B cell (primary cell): ENCODE results near the gene ACAD8. TPM values are rescaled to one million over a fixed set of nuclear protein-coding genes. Genes with fewer than 3 reads are reported as not detected.

Experiments
- ATAC-seq: fragments of 200-7000 bp; cut with Tn5 transposase; one replicate; pipeline ENCODE4 v1.10.0; 2021; ENCODE audit warnings: low read depth, mild to moderate bottlenecking, moderate number of reproducible peaks, moderate library complexity
- CTCF ChIA-PET: fragments of 350-600 bp; sonication (Branson Sonifier 250); formaldehyde crosslinking; loops from one replicate; lab custom pipeline; 2021; ENCODE audit warnings: antibody characterized with exemption, inconsistent platforms; lab: Charles Lee
- POLR2A ChIA-PET: fragments of 350-600 bp; sonication (Branson Sonifier 250); formaldehyde crosslinking; loops from one replicate; lab custom pipeline; 2021; ENCODE audit warnings: antibody characterized with exemption; lab: Charles Lee
- DNase-seq: peaks from one replicate; pipeline ENCODE4 v3.0.0; 2013
- H2AFZ ChIP-seq: 2 replicates; pipeline ENCODE4 v1.6.1; 2012; ENCODE audit warnings: mild to moderate bottlenecking, low read depth, low read length; ENCODE audit not compliant: insufficient read depth, poor library complexity, severe bottlenecking
- H3K27ac ChIP-seq, 2 donors: 1 replicate in 1 of 2; 2 replicates in 1 of 2; pipeline ENCODE4 v1.5.1; 2012 to 2013; ENCODE audit warnings: low read length in 2 of 2, mild to moderate bottlenecking in 2 of 2, moderate library complexity in 1 of 2
- H3K27me3 ChIP-seq, 4 experiments: fragments of 200-600 bp in 1 of 4; sonication (generic) in 1 of 4; replicated peaks in 1 of 4; 1 replicate in 2 of 4; 2 replicates in 2 of 4; pipeline versions ENCODE4 v1.6.1 to v1.7.0; 2013 to 2016; ENCODE audit warnings: low read length in 3 of 4, mild to moderate bottlenecking in 2 of 4, mixed read lengths in 1 of 4, moderate library complexity in 1 of 4; ENCODE audit not compliant: insufficient read depth in 4 of 4, control insufficient read depth in 3 of 4; ENCODE audit errors: control extremely low read depth in 1 of 4
- H3K36me3 ChIP-seq, 2 experiments: replicated peaks in 1 of 2; 1 replicate in 1 of 2; 2 replicates in 1 of 2; pipeline versions ENCODE4 v1.6.1 to v1.7.1; 2013; ENCODE audit warnings: low read length in 1 of 2; ENCODE audit not compliant: insufficient read depth in 2 of 2, control insufficient read depth in 1 of 2; ENCODE audit errors: control extremely low read depth in 1 of 2, extremely low read depth in 1 of 2
- H3K4me1 ChIP-seq, 2 donors: fragments of 200-600 bp in 1 of 2; sonication (generic) in 1 of 2; 1 replicate in 1 of 2; 2 replicates in 1 of 2; pipeline versions ENCODE4 v1.5.1 to v1.6.1; 2013 to 2017; ENCODE audit warnings: low read length in 2 of 2; ENCODE audit not compliant: control insufficient read depth in 2 of 2, insufficient read depth in 2 of 2
- H3K4me2 ChIP-seq: replicated peaks from 2 replicates; pipeline ENCODE3; 2012; ENCODE audit warnings: mild to moderate bottlenecking, low read depth, low read length; ENCODE audit not compliant: poor library complexity, severe bottlenecking
- H3K4me3 ChIP-seq, 5 experiments: fragments of 200-600 bp in 1 of 5; sonication (generic) in 1 of 5; 1 replicate in 3 of 5; 2 replicates in 2 of 5; pipeline versions ENCODE4 v1.5.1 to v1.7.0; 2011 to 2016; ENCODE audit warnings: low read length in 4 of 5, mild to moderate bottlenecking in 4 of 5, low read depth in 2 of 5, control low read depth in 1 of 5, moderate library complexity in 1 of 5; ENCODE audit not compliant: insufficient read depth in 1 of 5; ENCODE audit errors: control extremely low read depth in 1 of 5, extremely low read depth in 1 of 5
- H3K79me2 ChIP-seq: fragments of 200-600 bp; sonication (generic); one replicate; pipeline ENCODE4 v1.6.0; 2016; ENCODE audit warnings: low read length; ENCODE audit not compliant: control insufficient read depth, insufficient read depth
- H3K9ac ChIP-seq: fragments of 200-600 bp; sonication (generic); 2 replicates; pipeline ENCODE4 v1.6.1; 2017; ENCODE audit warnings: mild to moderate bottlenecking, low read length, moderate library complexity
- H3K9me3 ChIP-seq, 3 donors: one replicate each; pipeline versions ENCODE4 v1.6.1 to v1.7.1; 2013; ENCODE audit warnings: low read length in 2 of 3; ENCODE audit not compliant: control insufficient read depth in 2 of 3, insufficient read depth in 1 of 3; ENCODE audit errors: control extremely low read depth in 1 of 3
- H4K20me1 ChIP-seq: 2 replicates; pipeline ENCODE4 v1.6.0; 2012; ENCODE audit warnings: mild to moderate bottlenecking, low read length; ENCODE audit not compliant: insufficient read depth, control insufficient read depth, poor library complexity, severe bottlenecking
- H3K27ac Mint-ChIP-seq: one replicate; pipeline ENCODE4 v1.8.0; 2021; ENCODE audit warnings: mixed read lengths
- H3K27me3 Mint-ChIP-seq: one replicate; pipeline ENCODE4 v1.8.0; 2021; ENCODE audit warnings: mixed read lengths
- H3K4me1 Mint-ChIP-seq: one replicate; pipeline ENCODE4 v1.8.0; 2021; ENCODE audit warnings: mixed read lengths
- H3K4me3 Mint-ChIP-seq: one replicate; pipeline ENCODE4 v1.8.0; 2021; ENCODE audit warnings: mixed read lengths
- H3K9me3 Mint-ChIP-seq: one replicate; pipeline ENCODE4 v1.8.0; 2022; ENCODE audit warnings: mixed read lengths; ENCODE audit not compliant: insufficient read depth
- EZH2 ChIP-seq: IDR thresholded peaks from 2 replicates; pipeline ENCODE4 v1.6.1; 2012; ENCODE audit warnings: borderline replicate concordance, low read depth, mild to moderate bottlenecking, moderate library complexity, low read length; ENCODE audit not compliant: insufficient read depth, poor library complexity, severe bottlenecking
- WGBS: methylation state at CpG from one replicate; pipeline ENCODE4 v1.1.5; 2013; ENCODE audit warnings: missing lambda C conversion rate; ENCODE audit not compliant: insufficient coverage; 5-methylcytosine and 5-hydroxymethylcytosine counted together
- intact Hi-C: fragments of 100-400 bp; cut with micrococcal nuclease; formaldehyde crosslinking; loops from one replicate; pipeline ENCODE4 v1.10.0; 2022
- polyA plus RNA-seq: library from polyadenylated mRNA; depleted of rRNA; stranded (reverse); fragments of >200 nt; gene quantifications from 2 replicates; pipeline ENCODE4 v1.2.3, GENCODE V29; 2012
- total RNA-seq, 2 donors: library from RNA; stranded (reverse); fragments of 120-200 nt in 1 of 2; gene quantifications; 1 replicate in 1 of 2; 2 replicates in 1 of 2; pipeline versions ENCODE4 v1.2.3 to v1.2.4, GENCODE V29; 2013 to 2022
- TF ChIP-seq, protein P1 (sequence below): fragments of 200-600 bp; IDR thresholded peaks from one replicate; pipeline ENCODE4 v1.8.0; 2022; ENCODE audit warnings: antibody characterized with exemption, mild to moderate bottlenecking

The ACAD8 gene
- total and polyA plus RNA-seq, 2 donors (not counting 1 experiment from before 2014, with no cell fraction given), result 26.5 to 33.6 TPM

DNA sequence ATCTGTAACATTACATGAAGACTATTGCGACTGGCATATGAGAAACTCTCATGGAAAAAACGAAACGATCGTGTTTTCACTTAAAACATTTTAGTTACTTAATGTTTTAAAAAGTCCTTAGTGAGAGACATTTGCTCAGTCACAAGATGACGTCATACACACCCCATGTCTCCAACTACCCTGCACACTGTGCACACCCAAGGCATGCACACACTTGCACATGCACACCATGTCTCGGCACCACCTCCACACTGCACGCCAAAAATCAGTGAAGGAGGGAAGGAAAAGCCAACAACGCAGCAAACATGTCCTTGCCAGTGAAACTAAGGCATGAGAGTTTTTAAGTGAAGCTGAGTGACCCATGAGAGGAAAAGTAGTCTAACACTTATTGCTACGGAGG lies 47.6 kb upstream of the ACAD8 start:
- ATAC-seq (no peak), DNase-seq (no peak)
- H3K27me3 Mint-ChIP-seq, result no peaks in the 10 kb centered on the region
- no peaks in the 10 kb centered on the region for H3K4me1 ChIP-seq
- H4K20me1 ChIP-seq, result no peaks in the 10 kb centered on the region
- no peak overlapping the region for H3K27ac ChIP-seq
- no peaks in the 10 kb centered on the region for H3K4me1 Mint-ChIP-seq
- TF ChIP-seq EZH2, result no peak
- TF ChIP-seq, protein P1, sequence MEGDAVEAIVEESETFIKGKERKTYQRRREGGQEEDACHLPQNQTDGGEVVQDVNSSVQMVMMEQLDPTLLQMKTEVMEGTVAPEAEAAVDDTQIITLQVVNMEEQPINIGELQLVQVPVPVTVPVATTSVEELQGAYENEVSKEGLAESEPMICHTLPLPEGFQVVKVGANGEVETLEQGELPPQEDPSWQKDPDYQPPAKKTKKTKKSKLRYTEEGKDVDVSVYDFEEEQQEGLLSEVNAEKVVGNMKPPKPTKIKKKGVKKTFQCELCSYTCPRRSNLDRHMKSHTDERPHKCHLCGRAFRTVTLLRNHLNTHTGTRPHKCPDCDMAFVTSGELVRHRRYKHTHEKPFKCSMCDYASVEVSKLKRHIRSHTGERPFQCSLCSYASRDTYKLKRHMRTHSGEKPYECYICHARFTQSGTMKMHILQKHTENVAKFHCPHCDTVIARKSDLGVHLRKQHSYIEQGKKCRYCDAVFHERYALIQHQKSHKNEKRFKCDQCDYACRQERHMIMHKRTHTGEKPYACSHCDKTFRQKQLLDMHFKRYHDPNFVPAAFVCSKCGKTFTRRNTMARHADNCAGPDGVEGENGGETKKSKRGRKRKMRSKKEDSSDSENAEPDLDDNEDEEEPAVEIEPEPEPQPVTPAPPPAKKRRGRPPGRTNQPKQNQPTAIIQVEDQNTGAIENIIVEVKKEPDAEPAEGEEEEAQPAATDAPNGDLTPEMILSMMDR, result no peak
- no peak overlapping the region for H3K4me2 ChIP-seq
- CTCF ChIA-PET, result interaction anchor here (0.7 to 7.9 kb wide), 3 partner anchors 37 to 156 kb away, joined by 3 to 131 read pairs (median 3); no protein-coding TSS in a partner anchor
- H3K9ac ChIP-seq, result no peak overlapping the region
- no peak overlapping the region for H3K4me3 ChIP-seq
- H3K36me3 ChIP-seq, result peaks cover 4 to 56% of the 10 kb centered on the region in 2 experiments
- H3K9me3 Mint-ChIP-seq, result no peaks in the 10 kb centered on the region
- no peaks in the 10 kb centered on the region for H3K9me3 ChIP-seq
- peaks cover 1% of the 10 kb centered on the region for H3K79me2 ChIP-seq
- H3K27me3 ChIP-seq, result no peaks in the 10 kb centered on the region
- H3K4me3 Mint-ChIP-seq, result no peak overlapping the region
- POLR2A ChIA-PET, result no interaction called here
- no peak overlapping the region for H3K27ac Mint-ChIP-seq
- no peak overlapping the region for H2AFZ ChIP-seq
- WGBS, result 100% methylated on average over 3 of the region's 9 CpGs
- intact Hi-C loops, result loop anchor here (2.0 kb wide), 2 partner anchors 19 to 47 kb away; partner anchors contain the start of genes ACAD8, THYN1 and VPS26B

DNA sequence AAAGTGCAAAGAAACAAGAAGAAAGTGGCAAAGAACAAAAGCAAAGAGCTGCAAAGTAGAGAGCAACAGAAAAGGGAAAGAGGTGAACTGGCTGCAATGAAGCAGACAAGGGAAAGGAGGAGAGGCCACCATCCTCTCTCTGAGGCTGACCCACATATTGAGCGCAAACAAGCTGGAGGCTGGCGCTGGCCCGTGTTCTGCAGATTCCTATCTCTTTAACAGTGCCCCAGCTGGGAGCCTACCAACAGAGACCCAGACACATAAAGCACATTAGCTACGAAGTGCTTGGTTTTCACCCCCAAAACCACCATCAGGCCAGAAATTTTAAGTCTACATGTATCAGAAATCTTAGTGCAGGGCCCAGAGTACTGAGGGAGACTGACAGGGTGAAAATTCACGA lies 47.2 kb upstream of the ACAD8 start:
- no peak overlapping the region for H3K27ac ChIP-seq
- H3K4me3 ChIP-seq, result no peak overlapping the region
- H3K4me1 ChIP-seq, result no peaks in the 10 kb centered on the region
- H3K9ac ChIP-seq, result no peak overlapping the region
- no peak overlapping the region for H3K4me2 ChIP-seq
- TF ChIP-seq, protein P1, result no peak
- no peak for TF ChIP-seq EZH2
- H4K20me1 ChIP-seq, result no peaks in the 10 kb centered on the region
- H3K27me3 ChIP-seq, result no peaks in the 10 kb centered on the region
- Mint-ChIP-seq H3K9me3 (no peaks in the 10 kb centered on the region), H3K27me3 (no peaks in the 10 kb centered on the region), H3K27ac (no peak overlapping the region), H3K4me1 (no peaks in the 10 kb centered on the region), H3K4me3 (no peak overlapping the region)
- ChIA-PET CTCF (interaction anchor here (0.7 to 7.9 kb wide), 4 partner anchors 25 to 45 kb away, joined by 3 to 131 read pairs (median 6); no protein-coding TSS in a partner anchor), POLR2A (no interaction called here)
- H3K9me3 ChIP-seq, result no peaks in the 10 kb centered on the region
- intact Hi-C loops, result loop anchor here (2.0 kb wide), 2 partner anchors 19 to 47 kb away; partner anchors contain the start of genes ACAD8, THYN1 and VPS26B
- H3K79me2 ChIP-seq, result peaks cover 5% of the 10 kb centered on the region
- ATAC-seq (no peak), DNase-seq (no peak)
- peaks cover 4 to 55% of the 10 kb centered on the region in 2 experiments for H3K36me3 ChIP-seq
- WGBS, result 100% methylated on average over 1 of the region's 5 CpGs
- no peak overlapping the region for H2AFZ ChIP-seq
